ENCODE results near the gene PBX3.

The PBX3 gene

DNA sequence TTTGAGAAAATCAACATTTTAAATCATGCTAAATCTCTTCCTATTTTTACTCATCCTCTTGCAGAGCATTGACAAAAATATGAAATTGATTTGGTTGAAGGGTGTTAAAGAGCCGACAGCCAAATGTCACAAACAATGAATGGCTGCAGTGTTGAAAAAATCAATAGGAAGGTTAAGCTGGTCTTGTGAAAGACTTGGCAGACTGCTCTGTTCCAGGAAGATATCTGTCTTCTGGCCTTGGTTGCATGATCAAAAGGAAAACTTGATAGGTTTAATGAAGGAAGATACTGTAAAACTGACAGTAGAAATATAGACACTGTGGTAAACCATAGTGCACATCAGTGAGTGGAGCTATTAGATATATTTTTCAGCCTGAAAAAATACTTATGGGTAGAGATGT, 103.6 kb downstream of the PBX3 start:
- no peak for TF ChIP-seq CTCF (IDR thresholded peaks at IDR 0.05; ENCODE audit: low read depth, low read length)
- H3K4me3 ChIP-seq (ENCODE audit: low read depth, low read length) = no peak overlapping the region

GRCh38 chr9:125851979-125852378, 104.8 kb downstream of the PBX3 start:
- no peak overlapping the region for H3K4me3 ChIP-seq (ENCODE audit: low read depth, low read length)
- TF ChIP-seq CTCF (IDR thresholded peaks at IDR 0.05; ENCODE audit: low read depth, low read length) = no peak

DNA sequence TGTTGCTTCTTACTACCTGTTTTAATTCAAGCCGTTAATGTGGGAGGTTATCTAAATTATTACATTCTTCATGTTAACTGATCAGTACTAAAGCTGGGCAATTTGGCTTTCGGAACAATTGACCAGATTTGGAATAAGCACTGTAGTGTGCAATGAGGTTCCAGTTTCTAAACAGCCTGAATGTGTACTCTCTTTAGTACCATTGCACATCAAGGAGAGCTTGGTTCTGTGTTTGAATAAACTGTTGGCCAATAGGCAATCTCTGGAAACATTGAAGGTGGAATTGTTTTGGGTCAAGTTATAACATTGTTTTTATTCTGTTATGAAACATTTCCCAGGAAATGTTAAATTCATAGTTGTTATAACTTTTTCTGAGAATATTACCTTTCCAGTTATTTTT, 105.2 kb downstream of the PBX3 start:
- no peak for TF ChIP-seq CTCF (IDR thresholded peaks at IDR 0.05; ENCODE audit: low read depth, low read length)

DNA sequence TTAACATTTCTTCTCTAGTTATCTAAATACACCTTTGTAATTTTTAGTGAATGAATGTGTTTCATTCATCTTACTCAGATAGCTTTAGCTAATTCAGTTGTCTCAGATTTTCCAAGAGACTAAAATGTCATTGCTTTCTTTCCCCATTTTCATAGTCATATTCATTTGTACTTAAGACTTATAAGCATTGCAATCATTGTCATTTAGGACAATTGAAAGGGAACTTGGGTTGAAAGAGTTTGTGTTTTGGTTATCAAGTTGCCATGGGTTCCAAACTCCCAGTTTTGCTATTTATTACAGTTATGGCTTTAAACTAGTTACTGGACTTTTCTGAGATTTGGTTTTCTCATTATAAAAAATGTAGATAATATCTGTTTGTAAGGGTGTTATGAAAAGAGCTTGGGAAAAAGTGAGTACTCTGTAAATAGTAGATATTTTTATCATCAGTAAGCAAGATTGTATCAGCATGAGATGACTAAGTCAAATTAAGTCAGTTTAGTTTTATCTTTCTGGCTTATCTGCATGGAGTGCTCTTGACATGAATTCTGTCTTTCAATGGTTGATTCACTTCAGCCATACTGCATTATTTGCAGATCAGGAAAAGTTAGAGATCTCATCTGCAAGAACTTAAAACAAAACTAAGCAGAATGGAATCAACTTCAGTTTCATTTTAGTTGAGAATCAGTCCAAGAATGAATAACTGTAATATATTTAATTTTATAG, 107.5 kb downstream of the PBX3 start:
- no peak for TF ChIP-seq CTCF (IDR thresholded peaks at IDR 0.05; ENCODE audit: low read depth, low read length)

More for the DNA sequence above, 105.2 kb downstream of the PBX3 start:
- H3K4me3 ChIP-seq (ENCODE audit: low read depth, low read length) = no peak overlapping the region

DNA sequence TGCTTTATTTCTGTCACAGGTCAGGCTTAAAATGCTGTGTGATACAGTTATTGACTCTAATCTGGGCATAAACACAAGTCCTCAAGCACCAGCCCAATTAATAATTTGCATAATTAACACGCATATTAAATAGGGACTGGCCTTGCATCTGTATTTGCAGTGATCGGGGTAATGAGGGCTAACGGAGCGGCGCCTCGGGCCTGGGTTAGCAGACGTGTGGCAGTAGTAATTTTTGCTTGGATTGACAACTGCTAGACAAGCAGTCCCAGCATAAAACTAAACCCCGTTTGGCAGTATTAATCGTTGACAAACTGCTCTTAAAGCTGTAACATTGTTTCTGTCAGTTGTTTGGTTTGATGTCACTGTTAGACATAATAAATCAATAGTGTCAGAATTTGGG, 109.2 kb downstream of the PBX3 start:
- no peak overlapping the region for H3K4me3 ChIP-seq (ENCODE audit: low read depth, low read length)
- TF ChIP-seq CTCF (IDR thresholded peaks at IDR 0.05; ENCODE audit: low read depth, low read length) = no peak

More for the DNA sequence above, 107.5 kb downstream of the PBX3 start:
- H3K4me3 ChIP-seq (ENCODE audit: low read depth, low read length) = no peak overlapping the region

- no peak for TF ChIP-seq CTCF (IDR thresholded peaks at IDR 0.05; ENCODE audit: low read depth, low read length)
Observed at GRCh38 chr9:125861405-125862058, 114.4 kb downstream of the PBX3 start.

GRCh38 chr9:125863923-125864322, 116.8 kb downstream of the PBX3 start:
- TF ChIP-seq CTCF (IDR thresholded peaks at IDR 0.05; ENCODE audit: low read depth, low read length) = no peak
- no peak overlapping the region for H3K4me3 ChIP-seq (ENCODE audit: low read depth, low read length)

More at GRCh38 chr9:125861405-125862058, 114.4 kb downstream of the PBX3 start:
- H3K4me3 ChIP-seq (ENCODE audit: low read depth, low read length) = no peak overlapping the region

All from WI38 (cell line).